Endothelial cell of umbilical vein (primary cell): ENCODE data around the gene TFDP1.

Experiments
- EZH2 ChIP-seq: IDR thresholded peaks from 2 replicates; pipeline ENCODE4 v1.6.1; 2012; ENCODE audit warnings: borderline replicate concordance, low read depth, mild to moderate bottlenecking, moderate library complexity, low read length, inconsistent platforms; ENCODE audit not compliant: severe bottlenecking
- POLR2A ChIP-seq: IDR thresholded peaks from 2 replicates; pipeline ENCODE4 v1.6.1; 2012; ENCODE audit warnings: low read depth, mild to moderate bottlenecking, control low read depth, low read length
- TF ChIP-seq, protein P1 (sequence below), 2 donors: IDR thresholded peaks; 1 replicate in 1 of 2; 2 replicates in 1 of 2; pipeline ENCODE4 v1.5.1; 2011; ENCODE audit warnings: low read length in 2 of 2, mild to moderate bottlenecking in 2 of 2, moderate library complexity in 2 of 2, control low read depth in 1 of 2, inconsistent platforms in 1 of 2, low read depth in 1 of 2; ENCODE audit not compliant: insufficient read depth in 1 of 2; ENCODE audit errors: extremely low read depth in 1 of 2

DNA sequence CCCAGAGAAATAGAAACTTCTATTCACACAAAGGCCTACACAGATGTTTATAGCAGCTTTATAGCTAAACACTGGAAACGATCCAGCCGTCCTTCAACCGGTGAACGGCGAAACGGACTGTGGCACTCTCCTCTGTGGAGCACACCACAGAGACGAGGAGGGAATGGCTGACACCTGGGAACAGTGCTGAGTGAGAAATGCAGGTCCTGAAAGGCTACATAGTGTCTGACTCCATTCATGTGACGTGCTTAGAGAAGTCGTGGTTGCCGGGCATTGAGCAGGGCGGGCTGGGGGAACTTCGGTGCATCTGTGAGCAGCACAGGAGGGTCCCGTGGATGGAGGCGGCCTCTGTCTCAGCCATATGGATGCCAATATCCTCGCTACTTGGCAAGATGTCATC is 79.4 kb downstream of the TFDP1 start:
- TF ChIP-seq, protein P1, sequence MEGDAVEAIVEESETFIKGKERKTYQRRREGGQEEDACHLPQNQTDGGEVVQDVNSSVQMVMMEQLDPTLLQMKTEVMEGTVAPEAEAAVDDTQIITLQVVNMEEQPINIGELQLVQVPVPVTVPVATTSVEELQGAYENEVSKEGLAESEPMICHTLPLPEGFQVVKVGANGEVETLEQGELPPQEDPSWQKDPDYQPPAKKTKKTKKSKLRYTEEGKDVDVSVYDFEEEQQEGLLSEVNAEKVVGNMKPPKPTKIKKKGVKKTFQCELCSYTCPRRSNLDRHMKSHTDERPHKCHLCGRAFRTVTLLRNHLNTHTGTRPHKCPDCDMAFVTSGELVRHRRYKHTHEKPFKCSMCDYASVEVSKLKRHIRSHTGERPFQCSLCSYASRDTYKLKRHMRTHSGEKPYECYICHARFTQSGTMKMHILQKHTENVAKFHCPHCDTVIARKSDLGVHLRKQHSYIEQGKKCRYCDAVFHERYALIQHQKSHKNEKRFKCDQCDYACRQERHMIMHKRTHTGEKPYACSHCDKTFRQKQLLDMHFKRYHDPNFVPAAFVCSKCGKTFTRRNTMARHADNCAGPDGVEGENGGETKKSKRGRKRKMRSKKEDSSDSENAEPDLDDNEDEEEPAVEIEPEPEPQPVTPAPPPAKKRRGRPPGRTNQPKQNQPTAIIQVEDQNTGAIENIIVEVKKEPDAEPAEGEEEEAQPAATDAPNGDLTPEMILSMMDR (IDR thresholded peaks at IDR 0.05; ENCODE audit: extremely low read depth in 1 of 2, insufficient read depth in 1 of 2, low read depth in 1 of 2, low read length in 2 of 2), result no peak
- TF ChIP-seq POLR2A, result no peak
- no peak for TF ChIP-seq EZH2
